GM18867 (cell line): Measurements from ENCODE around the gene S100A12.

Experiments
- ATAC-seq: cut with Tn5 transposase; IDR thresholded peaks from one replicate; pipeline ENCODE4 v1.9.1; 2021; ENCODE audit warnings: mild to moderate bottlenecking, moderate library complexity; ENCODE audit not compliant: unreplicated experiment

Gene S100A12

DNA sequence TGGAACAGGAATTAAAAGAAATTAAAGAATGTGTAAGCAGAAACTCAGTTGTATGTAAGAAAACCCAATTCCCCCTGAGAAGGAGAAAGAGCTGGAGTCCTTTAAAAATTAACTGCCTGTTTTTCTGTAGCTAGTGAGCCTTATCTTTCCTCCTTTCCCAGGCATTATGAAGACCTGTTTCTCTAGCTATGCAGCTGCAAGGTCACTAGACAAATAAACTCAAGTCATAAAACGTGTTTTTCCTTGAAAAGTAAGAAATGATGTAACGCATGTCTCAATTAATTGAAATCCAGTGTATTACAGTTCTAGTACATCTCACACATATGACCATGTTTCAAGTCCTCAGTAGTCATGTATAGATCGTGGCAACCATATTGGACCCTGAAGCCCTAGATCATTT, 5.3 kb downstream of the S100A12 start:
- no peak for ATAC-seq

DNA sequence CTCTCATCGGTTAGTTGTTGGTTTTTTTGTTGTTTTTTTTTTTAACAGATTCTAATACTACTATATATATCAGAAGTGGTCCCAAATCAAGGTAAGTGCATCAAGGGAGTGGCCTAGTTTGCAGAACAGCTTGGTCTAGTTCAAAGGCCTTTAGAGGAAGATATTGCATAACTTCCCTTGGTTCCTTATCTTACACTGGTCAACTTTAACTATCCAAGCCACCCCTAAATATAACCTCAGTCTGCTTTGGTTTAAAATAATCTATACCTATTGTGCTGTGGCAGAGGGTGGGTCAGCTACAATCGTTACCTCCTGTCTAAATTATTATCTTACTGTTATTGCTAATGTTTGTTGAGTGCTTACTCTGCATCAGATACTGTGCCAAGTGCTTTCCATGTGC, 6.9 kb downstream of the S100A12 start:
- ATAC-seq, result no peak

DNA sequence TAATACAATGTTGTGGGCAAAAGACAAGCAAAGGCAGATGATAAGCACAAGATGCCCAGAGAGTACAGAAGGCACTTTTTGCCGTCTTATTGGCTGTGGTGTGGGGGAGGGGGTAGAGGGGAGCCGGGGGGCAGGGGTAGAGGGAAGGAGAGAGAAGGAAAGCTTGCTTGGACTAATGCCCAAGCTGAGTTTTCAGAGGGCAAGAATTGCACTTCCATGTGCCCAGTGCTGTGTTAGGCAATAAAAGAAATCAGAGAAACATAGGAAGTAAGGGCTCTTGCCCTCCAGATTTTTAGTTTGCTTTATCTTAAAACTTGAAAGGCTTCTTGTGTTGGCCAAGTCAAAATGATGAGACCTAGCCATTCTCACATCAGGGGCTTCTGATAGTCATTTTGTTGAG, 8.3 kb downstream of the S100A12 start:
- no peak for ATAC-seq

DNA sequence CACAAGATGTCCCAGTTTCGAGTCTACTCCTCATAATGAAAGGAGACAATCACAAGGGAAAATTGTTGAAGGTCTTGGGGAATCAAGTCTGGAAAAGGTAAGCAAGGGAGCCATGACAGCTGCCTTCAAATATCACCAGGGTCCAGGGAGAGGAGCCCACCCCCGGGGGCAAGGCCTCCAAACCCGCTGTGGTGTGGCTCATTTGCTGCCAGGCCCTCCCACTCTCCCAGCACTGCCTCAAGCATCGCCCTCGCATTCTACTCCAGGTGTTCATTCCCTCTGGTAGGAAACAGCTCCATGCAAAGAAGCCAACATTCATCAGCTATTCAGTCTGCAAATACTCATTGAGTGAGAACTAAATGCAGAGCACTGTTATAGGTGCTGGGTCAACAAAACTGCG, 9.2 kb downstream of the S100A12 start:
- ATAC-seq, result no peak

DNA sequence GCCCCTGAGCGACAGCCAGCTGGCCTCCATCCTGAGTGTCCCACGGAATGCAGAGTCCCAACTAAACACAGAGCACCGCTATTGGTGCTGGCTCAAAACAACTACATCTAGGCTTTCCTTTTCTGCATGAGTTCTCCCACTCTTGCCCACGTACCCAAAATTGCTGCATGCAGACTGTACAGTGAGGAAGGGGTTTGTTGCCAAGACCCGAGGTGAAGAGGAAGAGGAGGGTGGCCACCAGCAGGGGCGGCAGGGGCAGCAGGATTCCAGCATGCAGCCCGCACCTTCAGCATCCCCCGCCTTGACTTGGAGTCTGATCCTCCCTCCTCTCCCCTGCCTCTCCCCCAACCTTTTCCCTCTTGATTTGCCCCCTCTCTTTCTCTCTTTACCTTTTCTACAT, 9.7 kb downstream of the S100A12 start:
- ATAC-seq, result no peak

DNA sequence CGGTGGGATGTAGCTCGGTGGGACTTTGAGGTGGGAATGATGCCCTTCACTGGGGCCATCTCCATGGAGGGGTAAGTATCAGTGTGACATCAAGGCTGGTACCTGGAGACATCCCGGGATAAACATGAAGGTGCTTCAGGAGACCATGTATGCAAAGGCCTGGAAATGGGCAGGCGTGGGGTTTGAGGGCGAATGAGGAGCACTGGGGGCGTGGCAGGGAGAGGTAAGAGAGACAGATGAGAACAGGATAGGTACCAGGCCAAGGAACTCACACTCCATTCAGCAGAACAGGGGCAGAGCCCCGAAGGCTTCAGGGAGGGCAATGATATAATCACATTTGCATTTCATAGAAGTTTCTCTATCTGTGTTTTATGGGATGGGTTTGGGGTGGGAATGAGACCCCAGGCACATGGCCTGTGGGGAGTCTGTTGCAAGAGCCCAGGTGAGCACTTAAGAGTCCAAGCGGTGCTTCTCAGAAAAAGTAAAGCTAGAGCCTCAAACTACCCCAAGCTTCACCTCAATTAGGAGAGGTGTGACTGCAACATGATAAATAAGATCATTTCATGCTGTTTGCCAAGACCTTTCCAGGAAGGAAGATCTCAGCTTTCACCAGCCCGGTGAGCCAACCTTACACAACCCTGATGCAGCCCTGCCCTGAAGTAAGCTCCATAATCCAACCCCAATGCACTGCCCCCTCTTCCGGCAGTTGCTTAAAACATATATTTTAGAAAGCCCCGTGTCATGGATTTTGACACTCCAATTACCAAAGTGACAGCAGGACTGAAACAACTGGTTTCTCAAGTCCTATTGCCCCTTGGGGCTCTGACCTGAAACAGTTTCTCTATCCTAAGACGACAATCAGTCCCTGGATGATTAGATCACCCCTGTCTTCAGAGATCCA, 10.4 kb downstream of the S100A12 start:
- no peak for ATAC-seq

DNA sequence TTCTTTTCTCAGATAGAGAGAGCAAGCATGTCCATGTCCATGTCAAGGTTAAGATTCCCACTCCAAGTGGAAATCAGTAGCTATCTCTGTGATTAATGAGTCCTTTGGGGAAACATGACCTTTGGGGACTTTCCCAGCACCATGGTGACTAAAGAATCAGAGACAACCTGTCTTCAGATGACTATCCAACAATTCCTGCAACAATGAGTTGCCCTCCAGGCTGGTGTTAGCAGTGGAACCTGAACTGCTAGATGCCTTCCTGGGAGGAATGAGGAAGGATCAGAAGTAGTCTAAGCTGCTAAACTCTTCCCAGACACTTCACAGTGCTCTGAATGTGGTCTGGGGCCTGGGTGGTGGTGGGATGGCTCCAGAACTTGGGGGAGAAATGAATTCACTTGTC, 11.3 kb downstream of the S100A12 start:
- no peak for ATAC-seq

DNA sequence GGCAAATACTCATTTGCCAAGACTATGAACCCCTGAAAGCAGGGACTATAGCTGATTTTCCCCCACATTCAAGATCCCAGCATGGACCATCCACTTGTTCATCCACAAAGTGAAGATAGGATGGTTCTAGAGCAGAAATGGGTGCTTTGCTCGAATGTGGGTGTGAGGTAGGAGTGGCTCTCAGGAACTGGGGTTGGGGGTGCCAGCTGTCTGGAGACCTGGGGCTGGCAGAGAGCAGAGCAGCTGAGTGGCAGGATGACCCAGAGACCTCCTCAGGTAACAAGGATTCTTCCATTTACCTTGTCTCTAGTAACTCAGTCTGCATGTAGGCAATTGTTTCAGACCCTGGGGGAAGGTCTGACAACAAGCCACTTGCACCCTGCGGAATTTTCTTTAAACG, 11.8 kb downstream of the S100A12 start:
- ATAC-seq, result no peak

DNA sequence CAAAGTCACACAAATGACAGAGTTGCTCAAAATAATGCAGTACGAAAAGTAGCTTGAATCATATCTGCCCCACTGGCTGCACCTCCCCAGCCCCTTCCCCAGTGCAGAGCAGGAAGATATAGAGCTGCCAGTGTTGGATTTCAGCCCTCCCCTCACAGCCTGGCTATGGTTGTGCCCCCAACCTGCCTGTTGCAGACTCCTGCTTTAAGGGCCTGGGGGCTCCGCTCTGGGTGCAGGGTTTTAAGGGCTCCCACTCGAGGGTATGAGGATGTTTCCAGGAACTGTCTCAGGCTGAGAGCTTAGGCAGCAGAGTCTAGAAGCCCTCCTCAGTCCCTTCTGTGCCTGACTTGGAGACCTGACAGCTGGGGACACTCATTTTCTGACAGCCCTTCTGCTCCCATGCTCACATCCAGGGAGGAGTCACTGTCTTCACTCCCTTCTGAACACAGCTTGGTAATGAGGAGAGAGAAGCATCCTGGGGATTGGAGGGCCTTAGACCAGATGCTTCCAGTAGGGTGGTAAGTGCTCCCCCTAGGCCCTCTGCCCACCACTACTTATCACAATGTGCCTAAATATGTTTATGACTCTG, 13.1 kb downstream of the S100A12 start:
- no peak for ATAC-seq

DNA sequence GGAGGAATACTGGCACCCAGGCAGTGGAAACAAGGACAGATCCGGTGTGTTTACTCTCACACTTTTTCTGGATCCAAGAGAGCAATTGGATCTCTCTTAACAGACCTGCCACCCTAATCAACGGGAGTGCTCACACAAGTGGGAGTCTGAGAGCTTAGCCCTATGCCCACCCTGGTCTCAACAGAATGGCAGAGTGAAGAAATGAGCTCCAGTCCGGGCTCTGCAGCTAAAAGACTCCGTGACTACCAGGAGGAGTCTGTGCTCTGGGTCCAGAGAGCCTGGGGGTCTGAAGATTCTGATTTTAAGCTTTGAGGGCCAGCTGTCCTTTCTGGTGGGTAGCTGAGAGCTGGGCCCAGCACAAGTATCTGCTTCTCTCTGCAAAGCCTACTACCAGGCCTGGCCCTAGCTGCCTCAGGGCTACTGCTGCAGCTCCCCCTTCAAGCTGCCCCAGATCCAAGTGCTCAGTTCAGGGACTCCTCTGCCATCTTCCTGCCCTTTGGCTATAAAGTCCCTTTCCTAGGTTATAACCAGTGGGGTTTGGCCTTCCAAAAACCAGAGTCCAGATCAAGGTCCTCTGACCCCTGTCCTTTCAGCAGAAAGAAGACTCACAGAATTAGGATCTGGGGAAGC, 13.8 kb downstream of the S100A12 start:
- ATAC-seq, result no peak

DNA sequence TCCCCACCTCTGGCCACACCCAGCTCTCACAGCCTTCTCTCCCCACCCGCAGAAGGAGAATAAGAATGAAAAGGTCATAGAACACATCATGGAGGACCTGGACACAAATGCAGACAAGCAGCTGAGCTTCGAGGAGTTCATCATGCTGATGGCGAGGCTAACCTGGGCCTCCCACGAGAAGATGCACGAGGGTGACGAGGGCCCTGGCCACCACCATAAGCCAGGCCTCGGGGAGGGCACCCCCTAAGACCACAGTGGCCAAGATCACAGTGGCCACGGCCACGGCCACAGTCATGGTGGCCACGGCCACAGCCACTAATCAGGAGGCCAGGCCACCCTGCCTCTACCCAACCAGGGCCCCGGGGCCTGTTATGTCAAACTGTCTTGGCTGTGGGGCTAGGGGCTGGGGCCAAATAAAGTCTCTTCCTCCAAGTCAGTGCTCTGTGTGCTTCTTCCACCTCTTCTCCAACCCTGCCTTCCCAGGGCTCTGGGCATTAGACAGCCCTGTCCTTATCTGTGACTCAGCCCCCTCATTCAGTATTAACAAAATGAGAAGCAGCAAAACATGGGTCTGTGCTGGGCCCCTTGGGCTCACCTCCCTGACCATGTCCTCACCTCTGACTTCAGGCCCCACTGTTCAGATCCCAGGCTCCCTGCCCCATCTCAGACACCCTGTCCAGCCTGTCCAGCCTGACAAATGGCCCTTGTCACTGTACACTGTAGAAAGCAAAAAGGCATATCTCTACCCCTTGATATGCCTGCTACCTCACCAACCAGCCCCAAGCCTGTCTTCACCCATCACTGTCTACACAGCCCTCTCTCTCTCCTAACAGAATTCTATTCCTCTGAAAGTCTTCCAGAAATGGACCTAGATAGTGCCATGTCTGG, 14.6 kb downstream of the S100A12 start:
- no peak for ATAC-seq

DNA sequence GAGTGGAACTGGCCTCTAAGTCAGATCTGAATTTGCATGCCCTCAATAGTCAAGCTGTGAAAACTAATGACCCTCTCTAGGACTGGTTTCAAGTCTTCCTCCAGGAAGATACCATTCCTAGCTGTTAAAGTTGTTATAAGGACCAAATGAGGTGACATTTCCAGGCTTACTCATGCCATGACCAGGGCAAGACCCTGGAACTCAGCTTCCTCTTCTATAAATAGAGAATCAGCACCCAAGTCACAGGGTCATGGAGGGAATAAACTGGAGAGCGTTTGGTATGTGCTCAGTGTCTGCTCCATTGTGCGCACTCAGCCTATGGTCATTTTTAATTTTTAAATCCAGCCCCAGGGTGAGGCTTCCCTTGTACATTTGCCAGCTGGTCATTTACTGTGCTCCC, 15.2 kb downstream of the S100A12 start:
- ATAC-seq, result no peak

DNA sequence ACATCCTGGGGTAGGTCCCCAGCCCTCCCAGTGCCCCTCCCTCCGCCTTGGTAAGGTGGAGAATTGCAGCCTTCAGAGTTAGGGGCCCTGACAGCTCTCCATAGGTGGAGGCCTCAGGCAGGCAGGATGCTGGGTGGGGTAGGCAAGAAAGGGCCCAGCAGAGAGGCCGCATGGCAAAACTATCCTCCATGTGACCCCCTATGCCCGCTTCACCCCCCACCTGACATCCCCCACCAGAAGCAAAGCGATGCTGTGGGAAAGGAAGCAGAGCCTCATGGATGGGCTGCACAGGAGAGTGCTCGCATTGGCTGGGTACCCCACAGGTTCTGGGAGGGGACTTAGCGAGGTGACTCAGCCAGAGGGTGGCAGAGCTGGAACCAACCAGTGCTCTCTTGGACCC, 16.2 kb downstream of the S100A12 start:
- ATAC-seq, result no peak

DNA sequence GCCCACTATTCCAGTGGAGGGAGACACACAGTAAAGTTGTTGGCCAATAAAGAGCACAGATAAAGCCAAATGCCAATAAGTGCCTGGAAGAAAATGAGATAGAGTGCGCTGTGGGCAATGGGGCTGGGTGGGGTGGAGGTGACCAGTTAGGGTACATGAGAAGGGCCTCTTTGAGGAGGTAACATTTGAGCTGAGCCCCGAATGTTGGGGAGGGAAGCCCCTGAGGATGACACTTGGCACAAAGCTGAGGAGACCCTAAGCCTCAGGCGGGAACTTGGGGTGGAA, 16.8 kb downstream of the S100A12 start:
- no peak for ATAC-seq

DNA sequence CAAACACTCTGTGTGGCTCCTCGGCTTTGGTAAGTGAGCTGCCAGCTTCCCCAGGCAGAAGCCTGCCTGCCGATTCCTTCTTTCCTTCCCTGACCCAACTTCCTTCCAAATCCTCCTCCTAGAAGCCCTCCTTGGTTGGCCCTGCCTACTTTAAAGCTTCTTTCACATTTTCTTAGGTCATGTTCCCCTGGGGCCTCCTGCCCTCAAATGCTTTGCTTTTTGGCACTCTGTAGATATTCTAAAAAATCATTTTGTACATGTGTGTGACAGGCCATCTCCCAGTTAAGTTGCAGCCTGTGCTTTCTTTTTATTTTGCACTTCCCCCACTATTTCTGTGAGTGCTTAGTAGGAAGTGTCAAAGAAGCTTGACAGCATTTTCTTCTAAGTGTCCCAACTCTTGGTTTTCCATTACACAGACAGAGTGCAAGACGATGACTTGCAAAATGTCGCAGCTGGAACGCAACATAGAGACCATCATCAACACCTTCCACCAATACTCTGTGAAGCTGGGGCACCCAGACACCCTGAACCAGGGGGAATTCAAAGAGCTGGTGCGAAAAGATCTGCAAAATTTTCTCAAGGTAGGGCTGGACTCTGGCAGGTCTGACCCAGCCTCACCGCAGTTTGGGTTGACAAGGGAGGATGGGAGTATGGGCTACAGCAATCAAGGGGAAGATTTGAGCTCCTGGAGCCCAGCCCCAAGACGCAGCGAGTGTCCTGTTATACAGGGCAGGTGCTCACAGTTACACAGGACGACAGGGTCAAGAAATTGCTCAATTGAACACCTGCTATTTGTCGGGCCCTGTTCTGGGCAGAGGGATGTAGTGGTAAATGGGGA, 17.3 kb downstream of the S100A12 start, which contains the start of gene S100A9:
Gene S100A9 (plus strand): TSS at position 2 of the 838 bp plus-strand sequence. CDS start 430 bp downstream, at position 432.
- no peak for ATAC-seq

DNA sequence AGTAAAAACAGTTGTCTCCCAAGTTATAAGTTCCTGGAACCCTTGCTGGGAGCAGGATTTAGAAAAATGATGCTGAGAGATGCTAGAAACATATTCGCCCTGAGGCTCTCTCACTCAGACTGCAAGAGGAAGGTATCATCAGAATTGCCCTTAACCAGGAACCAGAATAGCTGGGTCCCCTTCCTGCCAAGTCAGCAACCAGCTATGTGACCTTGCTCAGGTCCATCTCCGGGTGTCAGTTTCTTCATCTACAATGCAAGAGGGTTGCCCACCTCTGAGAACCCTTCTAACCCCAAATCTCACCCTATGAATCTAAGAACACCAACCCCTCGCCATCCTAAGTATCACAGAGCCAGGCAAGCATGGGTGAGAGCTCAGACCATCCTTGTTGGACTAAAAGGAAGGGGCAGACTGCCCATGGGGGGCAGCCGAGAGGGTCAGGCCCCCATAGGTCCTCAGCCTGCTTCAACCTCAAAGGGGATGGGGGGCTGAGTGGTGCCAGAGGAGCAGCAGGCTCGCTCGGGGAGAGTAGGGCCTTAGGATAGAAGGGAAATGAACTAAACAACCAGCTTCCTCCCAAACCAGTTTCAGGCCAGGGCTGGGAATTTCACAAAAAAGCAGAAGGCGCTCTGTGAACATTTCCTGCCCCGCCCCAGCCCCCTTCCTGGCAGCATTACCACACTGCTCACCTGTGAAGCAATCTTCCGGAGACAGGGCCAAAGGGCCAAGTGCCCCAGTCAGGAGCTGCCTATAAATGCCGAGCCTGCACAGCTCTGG, 18.2 kb downstream of the S100A12 start:
- no peak for ATAC-seq

DNA sequence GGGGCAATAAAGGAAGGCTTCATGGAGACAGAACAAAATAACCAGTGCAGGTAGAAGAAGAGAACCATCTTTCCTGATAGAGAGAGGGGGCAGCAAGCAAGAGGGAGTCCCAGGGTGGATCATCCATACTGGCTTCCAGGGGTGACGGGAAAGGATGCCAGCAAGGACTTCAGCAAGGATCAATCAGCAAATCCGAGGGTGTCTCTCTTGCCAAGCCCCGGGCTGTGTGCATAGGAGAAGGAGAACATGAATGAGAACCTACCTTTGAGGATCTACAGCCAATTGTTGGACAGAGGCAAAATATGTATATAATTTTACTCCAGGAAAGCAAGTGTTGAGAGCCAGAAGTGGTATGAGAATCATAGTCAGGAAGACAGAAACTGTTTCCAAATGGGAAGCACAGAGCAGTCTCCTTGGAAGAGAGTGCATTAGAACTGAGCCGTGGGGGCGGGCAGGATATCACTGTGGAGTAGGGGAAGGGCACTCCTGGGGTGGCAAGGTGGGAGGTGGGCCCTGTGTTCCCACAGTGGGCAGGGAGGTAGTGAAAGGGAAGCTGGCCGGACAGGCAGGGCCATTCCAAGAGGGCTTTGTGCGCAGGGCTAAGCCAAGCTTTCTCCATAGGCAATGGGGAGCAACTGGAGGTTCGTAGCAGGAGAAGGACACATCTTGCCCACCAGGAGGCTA, 18.9 kb downstream of the S100A12 start:
- no peak for ATAC-seq

DNA sequence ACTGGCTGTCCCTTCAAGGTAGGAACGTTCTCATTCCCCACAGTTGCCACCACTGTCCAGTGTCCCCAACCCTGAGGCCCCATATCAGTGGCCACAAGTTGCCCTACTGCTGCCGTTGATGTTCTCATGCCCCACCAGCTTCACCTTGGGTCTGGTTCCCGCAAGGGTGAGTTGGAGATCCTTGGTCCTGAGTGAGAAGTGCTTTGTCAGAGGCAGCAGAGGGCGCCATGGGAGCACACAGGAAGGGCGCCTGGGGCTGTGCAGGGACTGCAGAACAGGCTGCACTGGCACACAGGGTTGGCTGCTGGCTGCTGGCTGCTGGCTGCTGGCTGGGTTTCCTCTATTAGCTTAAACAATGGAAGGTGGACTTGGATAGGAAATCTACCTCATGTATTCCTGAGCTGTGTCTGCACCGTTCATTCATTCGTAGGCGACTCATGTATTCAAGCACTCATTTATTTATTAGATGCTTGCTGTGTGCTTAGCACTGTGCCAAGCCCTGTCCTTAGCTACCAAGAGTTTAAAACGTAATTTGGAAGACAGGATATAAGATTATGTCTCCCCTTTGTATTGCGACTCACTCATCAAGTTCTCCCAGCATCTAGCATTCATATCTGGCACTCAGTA, 19.9 kb downstream of the S100A12 start:
- no peak for ATAC-seq
